Measurements from ENCODE around the gene SAMD5.

DNA sequence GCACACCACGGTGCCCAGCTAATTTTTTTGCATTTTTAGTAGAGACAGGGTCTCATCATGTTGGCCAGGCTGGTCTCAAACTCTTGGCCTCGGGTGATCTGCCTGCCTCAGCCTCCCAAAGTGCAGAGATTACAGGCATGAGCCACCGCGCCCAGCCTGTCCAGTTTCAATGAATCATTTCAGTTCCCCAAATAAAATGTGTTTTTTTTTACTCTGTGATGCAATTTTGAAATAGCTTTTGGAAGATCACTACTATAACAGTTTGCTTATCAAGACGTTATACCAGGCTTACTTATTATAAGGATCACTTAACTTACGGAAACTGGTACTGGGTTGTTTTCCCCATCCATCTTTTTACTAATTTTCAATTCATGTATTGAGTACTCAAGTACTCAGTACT is 80.0 kb downstream of the SAMD5 start:
- TF ChIP-seq POLR2A (IDR thresholded peaks at IDR 0.05) (no peak), POLR2AphosphoS5 (IDR thresholded peaks at IDR 0.05) (no peak), EP300 (IDR thresholded peaks at IDR 0.05) (no peak)
- TF ChIP-seq, protein P1, sequence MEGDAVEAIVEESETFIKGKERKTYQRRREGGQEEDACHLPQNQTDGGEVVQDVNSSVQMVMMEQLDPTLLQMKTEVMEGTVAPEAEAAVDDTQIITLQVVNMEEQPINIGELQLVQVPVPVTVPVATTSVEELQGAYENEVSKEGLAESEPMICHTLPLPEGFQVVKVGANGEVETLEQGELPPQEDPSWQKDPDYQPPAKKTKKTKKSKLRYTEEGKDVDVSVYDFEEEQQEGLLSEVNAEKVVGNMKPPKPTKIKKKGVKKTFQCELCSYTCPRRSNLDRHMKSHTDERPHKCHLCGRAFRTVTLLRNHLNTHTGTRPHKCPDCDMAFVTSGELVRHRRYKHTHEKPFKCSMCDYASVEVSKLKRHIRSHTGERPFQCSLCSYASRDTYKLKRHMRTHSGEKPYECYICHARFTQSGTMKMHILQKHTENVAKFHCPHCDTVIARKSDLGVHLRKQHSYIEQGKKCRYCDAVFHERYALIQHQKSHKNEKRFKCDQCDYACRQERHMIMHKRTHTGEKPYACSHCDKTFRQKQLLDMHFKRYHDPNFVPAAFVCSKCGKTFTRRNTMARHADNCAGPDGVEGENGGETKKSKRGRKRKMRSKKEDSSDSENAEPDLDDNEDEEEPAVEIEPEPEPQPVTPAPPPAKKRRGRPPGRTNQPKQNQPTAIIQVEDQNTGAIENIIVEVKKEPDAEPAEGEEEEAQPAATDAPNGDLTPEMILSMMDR (IDR thresholded peaks at IDR 0.05): no peak

Measured in suprapubic skin (tissue), 4 donors.